ENCODE measurements around the gene DRGX.

DNA sequence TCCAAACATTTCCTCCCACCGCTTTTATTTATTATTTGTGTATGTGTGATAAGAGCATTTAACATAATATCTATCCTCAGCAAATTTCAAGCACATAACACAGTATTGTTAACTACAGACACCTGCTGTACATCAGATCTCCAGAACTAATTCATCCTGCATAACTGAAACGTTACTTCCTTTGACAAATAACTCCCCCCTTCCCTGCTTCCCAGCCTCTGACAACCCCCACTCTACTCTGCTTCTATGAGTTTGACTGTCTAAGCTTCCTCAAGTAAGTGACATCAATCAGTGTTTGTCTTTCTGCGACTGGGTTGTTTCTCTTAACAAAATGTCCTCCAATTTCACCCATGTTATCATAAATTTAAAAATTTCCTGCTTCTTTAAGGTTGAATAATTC is 74.9 kb downstream of the DRGX start:
- no peak for TF ChIP-seq CTCF (IDR thresholded peaks at IDR 0.05; ENCODE audit: low read depth, low read length)
- TF ChIP-seq POLR2A (IDR thresholded peaks at IDR 0.05; ENCODE audit: extremely low read depth, insufficient read length), result no peak
- no peak for TF ChIP-seq MAX (IDR thresholded peaks at IDR 0.05; ENCODE audit: low read depth, low read length)
- TF ChIP-seq MYC (IDR thresholded peaks at IDR 0.05; ENCODE audit: low read depth, low read length), result no peak

Measured in NB4 (cell line).